Measurements from ENCODE around the gene DIP2B.

DNA sequence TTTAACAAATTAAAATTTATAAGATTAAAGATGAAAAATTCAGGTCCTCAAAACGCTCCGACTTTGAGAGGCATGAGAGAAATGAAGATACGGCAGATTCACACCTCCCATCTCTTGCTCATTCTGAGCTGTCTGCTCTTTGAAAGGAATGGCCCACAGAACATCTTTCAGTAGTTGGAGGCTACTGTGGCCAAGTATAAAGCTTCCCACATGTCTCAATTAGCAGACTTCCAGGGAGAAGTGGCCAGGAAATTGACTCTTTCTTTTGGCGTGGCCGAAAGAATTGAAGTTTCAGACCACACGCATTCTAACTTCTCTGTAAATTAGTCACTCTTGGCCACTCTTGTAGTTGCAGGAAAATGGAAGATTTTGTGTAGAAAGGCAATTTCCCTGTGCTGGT, 129.2 kb downstream of the DIP2B start:
- no peak for TF ChIP-seq EZH2 (IDR thresholded peaks at IDR 0.05)
- TF ChIP-seq POLR2AphosphoS5 (IDR thresholded peaks at IDR 0.05; ENCODE audit: borderline replicate concordance, low read depth, low read length), result no peak
- no peak for TF ChIP-seq FOXP2 (optimal IDR thresholded peaks at IDR 0.05; ENCODE audit: control extremely low read depth, extremely low read length, insufficient read depth)
